ENCODE data around the gene NUDT22.

GRCh38 chr11:64218628-64219353 is 7.3 kb upstream of the NUDT22 start:
- no peak for TF ChIP-seq REST (IDR thresholded peaks at IDR 0.05; ENCODE audit: unreplicated experiment)
- no peak for TF ChIP-seq POLR2AphosphoS5 (IDR thresholded peaks at IDR 0.05; ENCODE audit: low read depth)
- no peak for TF ChIP-seq CREB1 (CRISPR knock-in tag; IDR thresholded peaks at IDR 0.05; ENCODE audit: low read depth)
- TF ChIP-seq EZH2 (IDR thresholded peaks at IDR 0.05; ENCODE audit: low read depth, unreplicated experiment): no peak

Measured in GM23338 (cell line).